Mucosa of descending colon (tissue), 3 donors: Measurements from ENCODE around the gene TNRC6B. TPM values are rescaled to one million over a fixed set of nuclear protein-coding genes. Genes with fewer than 3 reads are reported as not detected.

Source experiments
- ATAC-seq: fragments of 200-7000 bp; cut with Tn5 transposase; one replicate; pipeline ENCODE4 v1.9.1; 2020; ENCODE audit warnings: mild to moderate bottlenecking, moderate library complexity
- DNase-seq, 3 donors: peaks; one replicate each; pipeline ENCODE4 v3.0.0-alpha.2; 2020
- H3K36me3 ChIP-seq: fragments of 200-600 bp; one replicate; pipeline ENCODE4 v1.8.0; 2021; ENCODE audit warnings: low read depth, mild to moderate bottlenecking
- H3K4me1 ChIP-seq: fragments of 200-600 bp; one replicate; pipeline ENCODE4 v1.8.0; 2021; ENCODE audit warnings: low read depth, mild to moderate bottlenecking
- H3K4me3 ChIP-seq: fragments of 200-600 bp; one replicate; pipeline ENCODE4 v1.8.0; 2021; ENCODE audit warnings: mild to moderate bottlenecking
- H3K9me3 ChIP-seq: fragments of 200-600 bp; one replicate; pipeline ENCODE4 v1.8.0; 2021; ENCODE audit warnings: mild to moderate bottlenecking
- CTCF ChIP-seq: fragments of 200-600 bp; IDR thresholded peaks from one replicate; pipeline ENCODE4 v1.8.0; 2022; ENCODE audit warnings: antibody characterized with exemption, mild to moderate bottlenecking
- intact Hi-C, 2 donors: fragments of 100-400 bp; cut with DNase I in 1 of 2; cut with micrococcal nuclease in 1 of 2; formaldehyde crosslinking; loops; one replicate each; pipeline versions ENCODE4 v1.11.0 to v1.11.1; 2022; cut with DNase I, micrococcal nuclease
- total RNA-seq, 3 donors: library from RNA; stranded (reverse); fragmentation: NEBNext Ultra II Directional in 2 of 3; extraction: Animal tissue kit (Norgen Biotek cat#: 25700) in 2 of 3; gene quantifications; one replicate each; pipeline versions ENCODE4 v1.2.1 to v1.2.4, GENCODE V29; 2021 to 2023
- donor health status: DM: no; HTN: no; CAD: no; lungs with moderate emphysema.
- donor health status: DM: no; HTN: no; CAD: no.
- donor health status: DM: no; HTN: yes; CAD: no.

The TNRC6B gene
- total RNA-seq, 3 donors from 2014 or later, result 58.6 to 72.9 (median 58.9) TPM

DNA sequence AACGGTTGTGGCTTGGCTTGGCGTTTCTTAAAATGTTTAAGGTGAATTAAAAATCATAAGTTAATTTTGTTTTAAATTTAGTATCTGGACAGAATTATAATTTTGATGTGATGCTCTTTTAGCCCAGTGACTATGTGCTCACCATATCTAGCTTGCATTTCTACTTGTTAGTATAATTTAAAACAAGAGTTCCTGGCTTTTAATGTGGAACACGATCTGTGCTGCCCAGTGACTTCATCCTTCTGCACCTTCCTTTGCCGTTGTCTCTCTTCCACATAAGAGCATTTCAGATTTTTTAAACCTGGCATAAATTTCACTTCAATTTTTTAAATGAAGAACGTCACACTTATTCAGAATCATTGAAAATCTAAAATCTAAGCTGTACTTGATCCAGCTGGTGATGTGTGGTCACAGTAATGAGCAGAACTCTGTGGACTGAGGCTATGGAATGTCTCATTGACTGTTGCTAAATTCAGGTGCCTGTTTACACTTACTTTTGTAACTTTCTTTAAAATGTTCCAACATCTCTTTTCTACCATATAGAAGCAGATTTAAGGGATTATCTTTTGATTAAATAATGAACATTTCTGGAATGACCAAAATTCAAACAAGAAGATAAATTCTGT lies 93.1 kb downstream of the TNRC6B start:
- ATAC-seq (no peak), DNase-seq (no peak)
- Histone ChIP-seq H3K4me1 (peaks cover 7% of the 10 kb centered on the region), H3K4me3 (no peak overlapping the region), H3K36me3 (no peaks in the 10 kb centered on the region), H3K9me3 (no peaks in the 10 kb centered on the region)
- intact Hi-C loops, result no loop called here
- no peak for TF ChIP-seq CTCF

- intact Hi-C loops, result no loop called here
- H3K36me3 ChIP-seq, result no peaks in the 10 kb centered on the region
- TF ChIP-seq CTCF, result no peak
Measured at GRCh38 chr22:40271440-40271839, 93.7 kb downstream of the TNRC6B start.

DNA sequence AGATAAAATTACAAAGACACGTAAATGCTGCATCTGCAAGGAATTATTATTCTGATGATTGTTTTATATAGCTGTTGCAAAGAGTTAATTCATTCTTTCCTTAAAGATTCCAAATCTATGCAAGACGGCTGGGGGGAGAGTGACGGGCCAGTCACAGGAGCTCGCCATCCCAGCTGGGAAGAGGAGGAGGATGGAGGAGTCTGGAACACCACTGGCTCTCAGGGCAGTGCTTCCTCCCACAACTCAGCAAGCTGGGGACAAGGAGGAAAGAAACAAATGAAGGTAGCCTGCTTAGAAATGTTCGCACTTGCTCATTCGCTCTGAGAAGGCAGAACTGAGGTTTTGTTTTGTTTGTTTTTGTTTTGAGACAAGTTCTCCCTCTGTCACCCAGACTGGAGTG lies 95.6 kb downstream of the TNRC6B start:
- intact Hi-C loops, result no loop called here
- Histone ChIP-seq H3K4me3 (no peak overlapping the region), H3K9me3 (no peaks in the 10 kb centered on the region), H3K4me1 (peaks cover 15% of the 10 kb centered on the region), H3K36me3 (no peaks in the 10 kb centered on the region)
- DNase-seq (no peak), ATAC-seq (no peak)
- TF ChIP-seq CTCF, result no peak

More at GRCh38 chr22:40271440-40271839, 93.7 kb downstream of the TNRC6B start:
- H3K4me1 ChIP-seq, result peaks cover 13% of the 10 kb centered on the region
- DNase-seq (no peak), ATAC-seq (no peak)
- H3K4me3 ChIP-seq, result no peak overlapping the region
- H3K9me3 ChIP-seq, result no peaks in the 10 kb centered on the region

DNA sequence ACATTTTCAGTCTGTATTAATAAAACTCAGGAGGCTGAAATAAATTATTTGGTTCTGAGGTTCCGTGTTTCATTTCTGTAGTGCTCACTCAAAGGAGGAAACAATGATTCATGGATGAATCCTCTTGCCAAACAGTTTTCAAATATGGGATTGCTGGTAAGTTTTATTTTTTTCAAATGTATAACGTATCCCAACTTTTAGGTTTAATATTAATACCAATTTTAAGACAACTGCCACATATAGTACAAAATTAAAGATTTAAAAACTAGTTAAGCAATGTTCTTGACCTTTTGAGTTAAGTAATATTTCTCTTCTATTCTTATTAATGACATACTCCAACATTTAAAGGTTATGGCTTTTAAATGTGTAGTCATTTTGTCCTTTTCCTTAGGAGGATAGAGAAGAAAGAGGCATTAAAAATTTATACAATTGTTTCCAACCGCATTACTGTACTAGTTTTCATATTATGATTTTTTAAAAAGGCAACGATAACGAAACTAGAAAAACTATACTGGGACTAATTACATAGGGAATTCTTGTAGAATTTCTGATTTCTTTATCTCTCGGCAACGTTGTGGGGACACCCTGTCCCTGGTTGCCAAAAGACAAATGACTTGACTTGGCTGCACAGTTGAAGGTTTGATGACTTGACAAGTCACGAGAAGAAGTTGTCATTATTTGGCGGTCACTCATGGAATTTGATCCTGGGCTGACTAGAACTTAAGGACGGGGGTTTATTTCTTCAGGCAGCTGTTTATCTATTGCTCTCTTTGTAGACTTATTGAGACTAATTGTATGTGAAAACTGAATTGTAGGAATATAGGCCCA lies 99.5 kb downstream of the TNRC6B start:
- intact Hi-C loops, result no loop called here

GRCh38 chr22:40279017-40279416 lies 101.3 kb downstream of the TNRC6B start:
- Histone ChIP-seq H3K36me3 (no peaks in the 10 kb centered on the region), H3K9me3 (no peaks in the 10 kb centered on the region), H3K4me3 (no peak overlapping the region), H3K4me1 (peaks cover 15% of the 10 kb centered on the region)
- ATAC-seq (no peak), DNase-seq (no peak)
- intact Hi-C loops, result no loop called here
- TF ChIP-seq CTCF, result no peak

More for the DNA sequence above, 99.5 kb downstream of the TNRC6B start:
- Histone ChIP-seq H3K4me3 (no peak overlapping the region), H3K9me3 (no peaks in the 10 kb centered on the region), H3K36me3 (no peaks in the 10 kb centered on the region), H3K4me1 (peaks cover 15% of the 10 kb centered on the region)
- no peak for ATAC-seq
- TF ChIP-seq CTCF, result no peak
- DNase-seq, result no peak
